Superior temporal gyrus (tissue), 1 donor: ENCODE results near the gene STMN1.
A peak's percentile ranks its signal among the peaks of the same experiment; 100 is the strongest.

Source experiments
- DNase-seq: peaks from one replicate; pipeline ENCODE4 v3.0.0-alpha.2; 2016; ENCODE audit errors: extremely low spot score

STMN1 gene

GRCh38 chr1:25895365-25895990 lies 10.7 kb downstream of the STMN1 start:
- DNase-seq = peak; percentile 98

- DNase-seq = no peak
Measured at GRCh38 chr1:25893116-25893515, 13.1 kb downstream of the STMN1 start.

GRCh38 chr1:25891606-25892005 lies 14.6 kb downstream of the STMN1 start:
- no peak for DNase-seq

DNA sequence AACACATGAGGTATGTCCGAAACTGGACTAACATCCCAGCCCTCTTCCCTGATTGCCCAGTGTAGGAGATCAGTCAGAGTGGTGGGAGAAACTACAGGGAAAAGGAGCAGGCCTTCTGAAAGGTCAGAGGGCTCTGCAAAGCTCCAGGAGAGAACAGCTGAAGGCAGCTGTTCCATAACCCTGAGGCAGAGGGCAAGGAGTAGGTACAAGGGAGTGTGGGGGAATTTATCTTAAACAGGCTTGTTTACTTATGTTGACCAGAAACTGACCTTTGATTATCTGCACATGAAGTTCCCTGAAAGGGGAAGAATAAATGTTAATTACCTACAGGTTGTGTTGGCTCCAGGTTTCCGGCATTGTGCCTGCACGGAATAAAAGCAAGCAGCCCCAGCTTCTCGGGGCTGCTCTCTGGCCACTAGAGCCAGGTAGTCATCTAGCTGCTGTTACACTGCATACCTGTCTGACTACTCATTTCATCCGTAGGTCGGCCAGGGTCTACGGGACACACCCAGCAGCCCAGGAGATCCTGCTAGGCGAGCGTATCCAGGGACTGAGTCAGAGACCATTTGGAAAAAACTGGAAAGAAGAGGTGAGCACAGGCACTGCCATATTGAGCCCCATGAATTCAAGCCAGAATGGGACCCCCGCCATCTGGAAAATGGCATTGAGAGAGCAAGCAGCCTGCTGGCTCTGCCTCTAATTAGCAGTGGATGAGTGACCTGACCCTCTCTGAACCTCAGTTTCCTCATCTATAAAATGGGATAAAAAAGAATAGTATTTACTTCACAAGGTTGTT lies 15.8 kb downstream of the STMN1 start:
- no peak for DNase-seq

GRCh38 chr1:25889470-25889869 lies 16.7 kb downstream of the STMN1 start:
- DNase-seq = no peak

DNA sequence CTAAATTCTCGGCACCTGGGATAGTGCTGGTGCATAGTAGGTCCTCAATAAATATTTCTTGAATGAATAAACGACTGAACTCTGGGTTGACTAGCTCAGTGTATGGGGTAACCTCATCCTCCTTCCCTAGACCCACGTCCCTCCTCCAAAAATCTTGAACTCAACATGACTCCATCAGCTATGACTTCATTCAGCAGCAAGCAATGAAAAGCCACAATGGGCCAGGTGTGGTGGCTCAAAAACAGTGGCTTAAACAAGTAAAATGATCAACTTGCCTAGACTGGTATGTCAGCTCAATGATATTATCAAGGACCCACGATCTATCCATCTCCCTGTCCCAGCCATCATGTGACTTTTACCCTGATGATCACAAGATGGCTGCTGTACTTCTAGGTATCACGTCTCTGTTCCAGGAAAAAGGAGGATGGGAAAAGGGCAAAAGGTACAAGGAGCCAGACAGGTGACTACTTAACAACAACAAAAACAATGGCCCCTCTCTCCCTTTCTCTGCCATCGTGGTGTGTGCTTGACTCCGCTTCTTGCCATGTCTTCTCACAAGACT lies 17.7 kb downstream of the STMN1 start:
- no peak for DNase-seq

GRCh38 chr1:25885602-25886001 lies 20.6 kb downstream of the STMN1 start:
- DNase-seq = no peak

DNA sequence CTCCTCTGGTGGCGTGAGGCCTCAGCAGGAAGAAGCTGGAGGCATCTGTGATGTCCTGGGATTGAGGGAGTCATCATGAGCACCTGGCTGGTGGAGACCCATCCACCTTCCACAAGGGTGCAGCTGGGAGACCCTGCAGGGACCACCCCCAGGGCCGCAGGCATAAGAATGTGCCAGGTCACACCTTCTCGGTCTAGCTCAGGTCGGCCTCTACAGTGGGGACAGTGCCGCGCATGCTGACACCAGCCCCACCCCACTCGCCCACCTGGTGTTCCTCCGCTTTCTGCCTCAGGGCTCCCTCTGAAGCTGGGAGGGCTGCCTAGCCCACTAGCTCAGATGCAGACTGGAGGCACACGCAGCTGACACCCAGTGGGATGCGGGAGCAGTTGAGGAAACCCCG lies 25.0 kb downstream of the STMN1 start:
- no peak for DNase-seq

DNA sequence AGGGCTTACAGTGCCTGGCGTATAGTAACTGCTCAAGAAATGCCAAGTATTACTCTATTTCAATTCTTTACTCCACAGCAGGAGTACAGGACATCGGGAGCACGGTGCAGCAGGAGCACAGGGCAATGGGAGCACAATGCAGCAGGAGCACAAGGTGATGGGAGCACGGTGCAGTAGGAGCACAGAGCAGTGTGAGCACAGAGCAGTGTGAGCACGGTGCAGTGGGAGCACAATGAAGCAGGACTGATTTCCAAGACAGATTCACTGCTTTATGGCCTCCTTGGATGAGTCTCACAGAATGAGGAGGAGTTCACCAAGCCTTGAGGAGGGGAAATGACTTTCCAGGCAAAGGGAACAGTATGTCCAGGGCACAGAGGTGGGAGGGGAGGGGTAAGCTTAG lies 25.7 kb downstream of the STMN1 start:
- no peak for DNase-seq

DNA sequence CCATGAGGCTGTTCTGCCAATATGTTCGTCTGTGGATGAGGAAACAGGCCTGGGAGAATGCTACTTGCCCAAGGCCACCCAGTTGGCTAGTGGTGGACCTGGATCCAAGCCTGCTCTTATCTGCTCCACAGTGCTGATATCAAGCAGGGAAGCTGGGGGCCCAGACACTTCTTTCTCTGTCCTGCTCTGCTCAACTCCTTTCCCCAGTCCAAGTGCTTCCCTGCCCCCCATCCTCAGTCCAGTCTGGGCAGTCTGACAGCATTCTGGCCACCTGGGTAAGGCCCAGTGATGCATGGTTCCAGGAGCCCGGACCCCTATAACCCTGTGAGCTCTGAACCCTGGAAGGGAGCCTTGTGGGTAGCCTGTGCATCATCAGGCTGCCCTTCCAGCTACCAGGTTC lies 26.5 kb downstream of the STMN1 start:
- DNase-seq = no peak

DNA sequence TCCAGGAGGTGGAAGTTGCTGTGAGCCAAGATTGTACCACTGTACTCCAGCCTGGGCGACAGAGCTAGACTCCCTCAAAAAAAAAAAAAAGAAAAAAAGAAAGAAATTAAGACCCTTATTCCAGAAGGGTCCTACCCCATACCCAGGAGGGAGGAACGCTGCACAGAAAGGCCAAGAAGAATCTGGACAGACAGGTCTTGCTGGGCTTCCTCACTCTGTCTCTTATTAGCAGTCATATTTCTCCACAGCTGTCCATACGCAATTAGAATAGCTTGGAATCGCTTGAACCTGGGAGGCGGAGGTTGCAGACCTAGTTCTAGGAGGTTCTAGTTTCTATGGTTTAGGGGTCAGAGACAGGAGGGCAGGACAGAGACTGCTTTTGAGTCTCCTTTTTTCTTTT lies 27.5 kb downstream of the STMN1 start:
- no peak for DNase-seq

- no peak for DNase-seq
Measured at GRCh38 chr1:25877155-25877554, 29.1 kb downstream of the STMN1 start.

DNA sequence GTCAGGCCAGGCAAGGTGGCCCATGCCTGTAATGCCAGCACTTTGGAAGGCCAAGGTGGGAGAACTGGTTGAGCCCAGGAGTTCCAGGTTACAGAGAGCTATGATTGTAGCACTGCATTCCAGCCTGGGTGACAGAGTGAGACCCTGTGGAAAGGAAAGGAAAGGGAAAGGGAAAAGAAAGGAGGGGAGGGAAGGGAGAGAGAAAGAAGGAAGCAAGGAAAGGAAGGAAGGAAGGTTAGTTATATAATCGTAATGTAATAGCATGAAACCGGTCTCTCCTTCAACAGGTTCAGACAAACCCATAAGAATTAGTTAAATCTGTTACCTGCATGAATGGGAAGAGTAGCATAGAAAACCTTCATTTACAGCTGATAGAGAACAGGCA lies 29.5 kb downstream of the STMN1 start:
- DNase-seq = no peak

DNA sequence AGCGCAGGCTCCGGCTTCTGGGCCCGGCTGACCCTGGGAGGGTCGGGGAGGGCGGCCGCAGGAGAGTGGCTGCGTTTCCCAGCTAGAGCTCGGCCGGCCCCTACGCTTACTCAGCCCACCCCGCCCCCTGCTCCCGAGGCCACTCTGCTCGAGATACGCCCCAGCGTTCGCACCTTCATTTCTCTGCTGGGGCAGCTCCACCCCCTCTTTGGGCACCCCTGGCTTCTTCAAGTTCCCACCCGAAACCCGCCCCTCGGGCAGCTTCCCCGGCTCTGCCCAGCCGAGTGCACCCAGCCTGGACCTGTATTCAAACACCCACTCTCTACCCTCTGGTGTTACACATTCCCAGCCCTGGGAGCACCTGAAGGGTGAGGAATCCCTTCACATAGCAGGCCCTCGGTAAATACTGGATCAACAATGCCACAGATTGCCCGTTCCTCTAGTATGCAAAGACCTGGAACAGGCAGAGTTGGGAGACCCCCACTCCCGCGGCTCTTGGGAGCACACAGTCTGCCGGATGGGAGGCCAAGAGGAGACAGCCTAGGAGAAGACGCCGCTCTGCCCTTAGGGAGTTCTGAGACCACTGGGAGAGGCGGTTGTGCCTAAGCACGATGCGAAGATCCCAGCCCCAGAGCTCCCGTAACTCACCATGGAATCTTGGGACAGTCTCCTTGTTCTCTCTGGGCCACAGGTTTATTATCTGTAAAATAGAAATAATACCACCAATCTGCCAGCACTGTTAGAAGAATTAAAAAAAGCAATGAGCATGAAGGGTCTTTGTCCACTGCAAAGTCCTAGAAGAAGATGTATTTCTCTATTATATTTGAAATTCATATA lies 30.1 kb downstream of the STMN1 start:
- DNase-seq = no peak

GRCh38 chr1:25875154-25875855 lies 30.9 kb downstream of the STMN1 start, which contains the start of gene PAQR7:
TSS of gene PAQR7 (minus strand) at chr1:25875708. CDS start at chr1:25863839, 11,869 bp downstream.
- peak; percentile 70 for DNase-seq

DNA sequence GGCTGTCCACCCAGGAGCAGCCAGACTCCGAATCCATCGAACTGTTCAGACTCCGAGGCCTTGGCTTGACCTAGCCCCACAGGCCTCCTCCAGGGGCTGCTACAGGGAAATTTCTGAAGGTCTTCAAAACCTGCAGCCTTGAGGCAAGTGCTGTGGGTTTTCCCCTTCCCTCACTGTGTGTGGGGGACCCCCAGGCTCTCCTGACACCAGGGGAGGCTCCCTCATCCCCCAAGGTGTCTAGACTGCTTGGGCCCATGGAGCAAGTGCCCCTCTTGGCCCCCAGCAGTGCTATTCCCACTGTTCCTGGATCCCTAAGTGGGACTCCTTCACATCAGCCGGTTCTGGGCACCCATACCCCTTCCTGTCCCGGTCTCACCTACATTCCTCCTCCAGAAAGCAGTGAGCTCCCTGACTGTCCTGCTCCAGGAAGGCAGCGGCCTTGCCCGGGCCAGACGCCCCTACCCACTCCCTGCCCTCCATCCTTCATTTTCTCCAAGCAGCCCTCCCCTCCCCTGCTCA lies 31.5 kb downstream of the STMN1 start:
- no peak for DNase-seq

DNA sequence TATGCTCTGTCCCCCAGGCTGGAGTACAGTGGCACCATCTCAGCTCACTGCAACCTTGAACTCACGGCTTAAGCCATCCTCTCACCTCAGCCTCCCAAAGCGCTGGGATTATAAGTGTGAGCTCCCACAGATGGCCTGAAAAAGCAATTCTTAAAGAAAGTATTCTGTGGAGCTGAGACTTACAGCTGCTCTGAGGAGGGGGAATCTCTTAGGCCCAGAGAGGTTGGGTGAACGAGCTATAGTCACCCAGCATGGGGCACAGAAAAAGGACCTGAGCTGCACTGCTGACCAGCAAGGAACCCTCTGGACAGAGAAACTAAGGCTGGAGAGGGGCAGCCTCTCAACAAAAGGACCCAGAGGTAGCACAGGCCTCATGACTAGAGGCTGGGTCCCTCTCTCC lies 32.0 kb downstream of the STMN1 start:
- no peak for DNase-seq

- DNase-seq = no peak
Measured at GRCh38 chr1:25873120-25873519, 33.1 kb downstream of the STMN1 start.

DNA sequence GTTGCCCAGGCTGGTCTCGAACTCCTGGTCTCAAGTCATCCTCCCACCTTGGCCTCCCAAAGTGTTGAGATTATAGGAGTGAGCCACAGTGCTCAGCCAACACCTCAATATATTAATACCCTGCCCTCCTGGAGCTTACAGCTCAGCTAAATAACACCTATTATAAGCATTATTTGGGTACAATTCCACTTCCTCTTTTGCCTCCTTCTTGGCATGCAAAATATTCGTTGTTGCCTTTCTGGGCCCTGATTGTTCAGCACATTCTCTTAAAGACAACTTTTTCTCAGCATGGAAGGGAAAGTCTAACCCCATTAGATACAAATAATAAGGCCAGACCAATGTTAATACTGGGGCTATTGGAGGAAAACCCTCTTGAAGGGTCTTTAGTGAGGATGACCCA lies 33.5 kb downstream of the STMN1 start:
- no peak for DNase-seq

DNA sequence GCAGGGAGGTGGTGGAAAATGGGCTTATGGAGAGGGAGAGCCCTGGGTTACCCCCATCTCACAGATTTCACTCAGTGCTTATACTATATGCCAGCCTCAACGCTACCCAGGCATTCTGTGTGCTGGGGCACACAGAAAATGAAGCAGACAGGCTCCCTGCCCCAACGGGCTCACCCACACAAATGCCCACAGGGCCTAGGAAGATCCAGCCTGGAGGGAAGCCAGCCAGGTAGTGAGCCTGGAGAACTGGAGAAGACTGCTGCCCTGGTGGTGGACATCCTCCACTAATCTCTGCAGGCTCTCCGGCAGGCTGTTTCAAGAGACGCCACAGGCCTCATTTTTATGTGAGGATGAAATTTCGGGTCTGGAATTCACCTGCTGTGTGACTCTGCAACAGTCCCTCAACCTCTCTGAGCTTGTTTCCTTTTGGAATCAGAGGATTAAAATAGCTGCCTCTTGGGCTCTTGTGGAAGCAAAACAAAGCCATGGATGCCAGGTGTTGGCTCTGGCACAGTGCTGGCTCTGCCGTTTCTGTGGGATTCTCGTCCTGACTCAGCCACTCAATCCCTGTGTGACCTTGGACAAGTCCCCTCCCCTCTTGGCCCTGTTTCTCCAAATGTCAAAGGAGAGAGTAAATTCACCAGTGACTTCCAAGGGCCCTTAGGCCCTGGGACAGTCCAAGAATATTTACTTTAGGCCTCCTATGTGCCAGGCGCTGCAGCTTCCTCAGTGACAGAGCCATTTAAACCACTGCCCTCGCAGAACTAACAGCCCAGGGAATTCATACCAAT lies 34.3 kb downstream of the STMN1 start:
- DNase-seq = no peak
